Activated CD4-positive, alpha-beta T cell treated with anti-CD3 and anti-CD28 coated beads for 48 hours (primary cell): ENCODE measurements around the gene PLEKHA1.

Experiments used
- DNase-seq: peaks from one replicate; pipeline ENCODE4 v3.0.0-alpha.2; 2020

Gene PLEKHA1

GRCh38 chr10:122374237-122374858 lies at the start of gene PLEKHA1:
Gene PLEKHA1 (plus strand): TSS chr10:122374708. CDS start chr10:122393201, 18,493 bp downstream.
- DNase-seq = peak; percentile 94

DNA sequence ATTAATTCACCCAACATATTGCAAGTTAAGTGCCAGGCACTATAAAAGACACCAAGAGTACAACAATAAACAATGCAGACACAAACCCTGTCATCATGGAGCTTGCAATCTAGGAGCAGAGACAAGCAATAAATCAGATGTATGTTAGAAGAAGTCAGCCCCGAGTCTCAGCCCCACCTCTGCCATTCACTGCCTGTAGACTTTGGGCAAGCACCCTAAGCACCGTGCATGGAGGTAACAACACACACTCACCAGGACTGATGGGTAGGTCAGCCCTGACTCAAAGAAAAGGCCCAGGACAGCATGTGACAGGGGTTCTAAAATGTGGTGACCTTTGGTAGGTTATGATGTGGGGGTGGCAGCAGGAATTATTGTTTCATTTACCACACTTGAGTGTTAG lies 49.3 kb upstream of the PLEKHA1 start:
- no peak for DNase-seq

DNA sequence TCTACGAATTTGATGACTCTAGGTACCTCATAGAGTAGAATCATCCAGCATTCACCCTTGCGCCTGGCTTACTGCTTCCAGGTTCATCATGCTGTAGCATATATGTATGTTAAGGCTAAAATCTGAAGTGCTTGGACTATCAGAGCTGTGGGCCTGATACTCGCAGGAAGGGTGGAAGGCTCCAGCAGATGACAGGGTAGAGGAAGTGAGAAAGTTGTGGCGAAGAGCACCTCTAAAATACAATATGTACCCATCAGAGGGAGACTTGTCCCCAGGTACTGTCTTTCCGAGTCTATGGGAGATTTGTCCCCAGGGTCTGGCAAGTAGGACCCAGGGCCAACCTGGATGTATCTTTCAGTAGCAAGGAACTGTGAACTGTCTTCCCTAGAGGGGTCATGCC lies 48.1 kb upstream of the PLEKHA1 start:
- no peak for DNase-seq

DNA sequence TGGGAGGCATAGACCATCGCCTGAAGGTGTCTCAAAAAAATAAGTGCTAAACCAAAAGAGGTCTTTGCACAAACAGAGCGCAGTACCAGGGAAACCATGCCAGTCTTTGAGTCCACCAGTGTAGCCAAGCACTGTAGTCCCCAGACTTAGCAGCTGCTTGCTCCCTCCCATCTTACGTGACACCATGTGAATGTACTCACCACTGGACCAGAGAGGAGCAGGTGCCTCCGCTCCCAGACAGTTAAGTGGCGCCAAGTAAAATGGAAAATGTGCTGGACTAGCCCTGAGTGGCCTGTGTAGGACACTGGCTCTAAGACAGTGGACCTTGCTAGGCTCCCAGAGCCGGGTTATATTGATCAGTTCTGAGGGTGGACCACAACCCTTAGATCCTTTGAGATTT lies 47.7 kb upstream of the PLEKHA1 start:
- no peak for DNase-seq

- DNase-seq = no peak
Measured at GRCh38 chr10:122327237-122328206, 47.0 kb upstream of the PLEKHA1 start.

DNA sequence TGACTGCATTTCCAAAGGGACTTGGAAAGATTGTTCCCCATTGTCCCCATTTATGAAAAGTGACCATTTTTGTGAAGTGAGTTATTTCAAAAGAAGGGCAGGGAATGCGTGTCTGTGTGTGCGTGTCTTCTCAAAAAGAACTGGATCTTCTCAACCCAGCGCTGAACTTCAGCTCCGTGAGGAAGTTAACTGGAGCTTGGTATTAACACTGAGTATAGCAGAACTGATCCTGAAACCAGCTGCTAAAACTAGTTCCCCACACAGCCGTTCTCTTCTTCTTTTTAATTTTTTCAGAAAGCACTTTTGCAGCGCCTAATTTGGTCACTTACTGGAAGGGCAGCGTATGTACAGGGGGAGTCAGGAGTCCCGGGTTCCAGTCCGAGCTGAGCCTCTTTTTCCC lies 45.8 kb upstream of the PLEKHA1 start:
- no peak for DNase-seq

DNA sequence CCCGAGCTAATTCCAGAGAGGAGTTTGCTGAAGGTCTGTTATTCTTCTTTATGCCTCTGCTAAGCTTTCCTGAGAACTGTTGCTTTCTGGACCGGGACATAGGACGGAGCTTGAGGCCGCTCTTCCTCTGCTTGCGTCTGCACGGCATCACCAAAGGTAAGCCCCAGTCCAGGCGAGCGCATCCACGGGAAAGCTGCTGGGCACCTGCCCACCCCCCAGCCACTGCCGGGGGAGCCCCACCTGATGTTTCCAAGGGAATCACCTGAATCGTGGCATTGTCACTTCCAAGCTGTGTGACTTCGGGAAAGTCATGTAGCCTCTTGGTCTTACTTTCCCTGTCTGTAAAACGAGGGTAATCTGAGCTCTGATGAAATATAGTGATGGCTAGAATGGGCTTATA lies 45.1 kb upstream of the PLEKHA1 start:
- DNase-seq = no peak

GRCh38 chr10:122331100-122331499 lies 43.4 kb upstream of the PLEKHA1 start:
- no peak for DNase-seq

GRCh38 chr10:122331615-122332446 lies 42.7 kb upstream of the PLEKHA1 start:
- DNase-seq = no peak

- peak; percentile 49 for DNase-seq
Measured at GRCh38 chr10:122333037-122333436, 41.5 kb upstream of the PLEKHA1 start.

- no peak for DNase-seq
Measured at GRCh38 chr10:122336332-122336731, 38.2 kb upstream of the PLEKHA1 start.

- DNase-seq = no peak
Measured at GRCh38 chr10:122336961-122337360, 37.5 kb upstream of the PLEKHA1 start.

GRCh38 chr10:122338609-122339441 lies 35.7 kb upstream of the PLEKHA1 start:
- no peak for DNase-seq

DNA sequence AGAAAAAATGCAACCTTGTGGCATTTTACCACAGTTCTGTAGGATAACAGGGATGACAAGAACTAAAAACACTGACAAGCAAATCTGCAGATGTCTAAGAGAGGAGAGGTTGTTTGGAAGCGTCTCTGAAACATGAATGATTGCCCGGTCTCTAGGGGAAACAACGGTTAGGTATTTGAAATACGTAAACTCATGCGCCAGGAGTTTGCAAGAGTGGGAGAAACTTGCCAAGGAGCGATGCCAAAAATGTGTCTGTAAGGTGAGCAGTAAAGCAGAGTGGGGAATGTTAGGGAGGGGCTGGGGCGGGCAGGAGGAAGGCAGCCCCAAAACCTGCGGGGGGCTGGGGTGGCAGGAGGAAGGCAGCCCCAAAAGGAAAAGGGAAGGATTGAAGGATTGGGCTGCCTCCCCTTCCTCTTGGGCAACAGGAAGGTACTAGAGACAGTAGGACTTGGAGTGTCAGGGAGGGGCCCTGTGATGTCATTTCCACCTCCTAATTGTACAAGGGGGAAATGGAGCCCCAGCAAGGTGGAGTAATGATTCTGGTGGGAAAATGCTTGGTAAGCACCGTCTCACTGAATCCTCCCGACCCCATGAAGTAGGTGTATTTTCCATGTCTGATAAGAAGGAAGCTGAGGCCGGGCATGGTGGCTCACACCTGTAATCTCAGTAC lies 33.2 kb upstream of the PLEKHA1 start:
- DNase-seq = no peak

GRCh38 chr10:122342293-122343134 lies 32.0 kb upstream of the PLEKHA1 start:
- peak; percentile 69 for DNase-seq

GRCh38 chr10:122343135-122343800 lies 31.2 kb upstream of the PLEKHA1 start:
- DNase-seq = no peak

DNA sequence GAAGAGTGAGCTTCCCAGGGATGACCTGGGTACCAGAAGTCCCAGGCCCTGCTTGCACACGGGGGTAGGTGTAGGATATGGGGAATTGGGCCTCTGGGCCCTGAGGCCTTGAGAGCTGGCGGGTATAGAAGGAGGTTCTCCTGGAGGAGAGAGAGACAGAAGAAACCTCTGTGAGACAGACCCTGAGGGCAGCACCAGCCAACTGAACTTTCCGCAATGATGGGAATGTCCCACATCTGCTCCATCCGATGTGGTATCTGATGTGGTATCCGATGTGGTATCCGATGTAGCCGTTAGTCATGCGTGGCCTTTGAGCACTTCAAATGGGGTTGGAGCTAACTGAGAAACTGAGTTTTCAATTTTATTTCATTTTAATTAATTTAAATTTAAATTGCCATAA lies 30.6 kb upstream of the PLEKHA1 start:
- no peak for DNase-seq

DNA sequence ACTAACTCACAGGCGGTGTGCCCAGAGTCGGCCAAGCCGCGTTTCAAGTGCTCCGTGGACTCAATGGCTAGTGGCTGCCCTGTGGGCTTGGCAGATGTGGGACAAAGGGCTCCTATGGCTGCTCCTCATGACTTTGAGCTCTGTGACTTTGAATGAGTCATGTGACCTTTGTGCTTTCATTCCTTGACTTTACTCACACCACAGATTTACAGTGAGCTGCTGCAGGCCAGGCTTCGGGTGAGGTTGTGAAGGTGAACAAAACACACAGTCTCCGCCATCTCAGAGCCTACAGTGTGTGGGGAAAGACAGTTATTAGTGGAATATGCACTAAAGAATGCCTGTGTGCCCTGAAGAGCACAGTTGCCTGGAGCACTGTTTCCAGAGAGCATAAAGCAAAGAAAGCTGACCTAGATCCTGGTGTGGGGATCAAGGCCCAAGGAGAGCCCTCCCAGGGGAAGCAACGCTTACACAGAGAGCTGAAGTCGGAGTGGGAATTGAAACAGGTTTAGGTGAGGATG lies 29.7 kb upstream of the PLEKHA1 start:
- DNase-seq = peak; percentile 9

DNA sequence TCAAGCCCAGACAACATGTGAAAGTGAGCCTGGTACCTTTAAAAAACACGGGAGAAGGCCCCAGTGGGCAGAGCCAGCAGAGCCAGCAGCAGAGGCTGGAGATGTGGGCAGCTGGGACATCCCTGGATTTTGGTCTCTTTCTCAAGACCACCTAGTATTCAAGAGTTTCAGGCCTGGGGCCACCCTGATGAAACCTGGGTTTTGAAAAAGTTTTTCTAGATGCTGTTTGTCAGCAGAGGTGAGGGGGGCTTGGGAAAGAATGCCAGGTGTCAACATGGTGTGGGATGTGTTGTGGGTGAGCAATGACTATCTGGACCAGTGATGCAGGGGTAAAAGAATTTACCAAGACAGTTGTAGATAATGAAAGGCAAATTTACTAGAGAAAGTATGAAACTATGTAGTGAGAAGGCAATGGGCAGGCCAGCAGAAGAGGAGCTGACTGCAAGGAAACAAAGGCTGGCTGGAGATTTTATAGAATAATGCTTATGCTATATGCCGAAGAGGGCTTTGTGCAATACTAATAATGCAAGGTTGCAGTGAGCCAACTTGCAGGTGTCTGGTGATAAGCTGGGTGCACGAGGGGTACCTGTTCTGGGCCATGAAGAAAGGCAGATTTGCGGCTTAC lies 28.1 kb upstream of the PLEKHA1 start:
- no peak for DNase-seq
